Ramos (cell line): ENCODE results near the gene EPHB3.

Experiments
- in situ Hi-C: fragments of 300-500 bp; cut with MboI; formaldehyde crosslinking; loops from one replicate; pipeline ENCODE4 v1.14.3; 2022; ENCODE audit warnings: low sequenced_read_pairs; ENCODE audit not compliant: unreplicated experiment

Gene EPHB3

DNA sequence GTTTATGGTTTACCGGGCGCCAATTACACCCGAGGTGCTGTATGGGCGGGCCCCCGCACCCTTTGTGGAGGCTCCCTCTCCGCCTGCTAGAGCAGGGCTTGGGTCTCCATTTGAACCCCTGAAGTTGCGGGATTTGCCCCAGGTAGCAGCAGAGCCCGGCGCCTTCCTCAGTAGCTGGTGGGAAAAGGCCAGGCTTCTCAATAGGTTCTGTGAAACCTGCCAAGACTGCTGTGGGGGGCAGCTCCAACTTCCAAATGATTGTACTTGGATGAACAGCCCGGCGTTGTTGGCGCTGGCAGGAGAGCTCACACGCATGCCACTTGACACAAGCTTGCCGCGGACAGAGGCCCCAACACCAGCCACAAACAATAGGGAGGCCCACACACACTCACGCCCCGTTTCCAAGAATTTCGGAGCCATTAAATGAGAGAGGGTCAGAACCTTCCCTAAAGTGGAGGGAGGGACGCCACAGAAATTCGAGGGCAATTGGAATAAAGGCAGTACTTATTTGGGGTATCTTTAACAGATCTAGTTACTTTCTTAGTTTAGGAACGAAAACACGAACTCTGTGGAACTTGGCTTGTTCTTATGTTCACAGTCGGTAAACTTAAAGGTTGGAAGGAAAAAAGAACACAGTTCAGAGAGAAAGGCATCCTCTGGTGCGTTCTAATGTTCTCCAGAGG, 1.4 kb downstream of the EPHB3 start:
- in situ Hi-C loops, result no loop called here

DNA sequence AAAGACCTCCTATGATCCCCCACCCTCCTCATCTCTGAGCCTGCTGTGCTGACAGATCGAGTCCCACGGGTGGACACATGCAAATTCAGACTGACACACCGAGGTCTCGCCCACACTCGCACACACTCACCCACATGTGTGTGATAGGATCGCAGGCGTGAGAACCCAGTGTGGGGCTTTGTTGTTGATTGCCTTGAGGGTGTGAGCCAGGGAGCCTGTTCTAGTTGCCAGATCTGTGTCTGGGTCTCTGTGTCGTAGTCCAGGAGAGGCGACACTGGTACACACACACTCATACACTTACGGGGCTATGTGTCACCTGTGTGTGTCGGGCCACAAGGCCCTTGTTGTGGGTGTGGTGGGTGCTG, 2.0 kb downstream of the EPHB3 start:
- in situ Hi-C loops, result no loop called here

DNA sequence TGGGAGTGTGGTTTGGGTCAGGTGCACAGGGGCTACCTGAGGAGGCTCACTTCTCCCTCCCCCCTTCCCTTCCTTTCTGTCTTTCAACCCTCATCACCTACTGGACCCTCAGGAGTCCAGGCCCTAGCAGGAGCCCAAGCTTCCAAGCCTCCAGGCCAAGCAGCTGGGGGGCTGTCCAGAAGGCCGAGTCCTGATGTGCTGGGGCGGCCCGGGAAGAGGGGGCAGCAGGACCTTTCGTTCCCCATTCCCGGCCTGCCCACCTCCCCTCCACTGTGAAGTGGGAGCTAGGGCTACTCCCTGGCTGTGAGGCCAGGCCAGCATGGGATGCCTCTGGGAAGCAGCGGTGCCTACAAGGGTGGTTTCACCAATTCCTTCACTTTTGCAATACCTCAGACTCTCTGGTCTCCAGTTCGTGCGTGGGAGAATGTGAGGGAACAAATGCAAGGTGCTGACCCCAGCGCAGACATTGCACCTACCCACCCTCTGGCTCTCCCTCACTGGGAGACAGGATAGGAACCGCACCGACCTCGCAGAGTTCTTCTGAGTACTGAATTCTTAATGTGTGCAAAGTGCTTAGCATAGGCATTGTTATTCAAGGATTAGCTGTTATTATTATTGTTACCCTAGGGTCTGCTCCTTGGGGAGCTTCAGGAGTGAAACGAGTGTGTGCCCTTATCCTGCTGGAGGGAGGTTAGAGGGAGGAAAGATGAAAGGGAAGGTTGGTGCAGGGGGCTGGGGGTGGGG, 2.5 kb downstream of the EPHB3 start:
- in situ Hi-C loops, result no loop called here

DNA sequence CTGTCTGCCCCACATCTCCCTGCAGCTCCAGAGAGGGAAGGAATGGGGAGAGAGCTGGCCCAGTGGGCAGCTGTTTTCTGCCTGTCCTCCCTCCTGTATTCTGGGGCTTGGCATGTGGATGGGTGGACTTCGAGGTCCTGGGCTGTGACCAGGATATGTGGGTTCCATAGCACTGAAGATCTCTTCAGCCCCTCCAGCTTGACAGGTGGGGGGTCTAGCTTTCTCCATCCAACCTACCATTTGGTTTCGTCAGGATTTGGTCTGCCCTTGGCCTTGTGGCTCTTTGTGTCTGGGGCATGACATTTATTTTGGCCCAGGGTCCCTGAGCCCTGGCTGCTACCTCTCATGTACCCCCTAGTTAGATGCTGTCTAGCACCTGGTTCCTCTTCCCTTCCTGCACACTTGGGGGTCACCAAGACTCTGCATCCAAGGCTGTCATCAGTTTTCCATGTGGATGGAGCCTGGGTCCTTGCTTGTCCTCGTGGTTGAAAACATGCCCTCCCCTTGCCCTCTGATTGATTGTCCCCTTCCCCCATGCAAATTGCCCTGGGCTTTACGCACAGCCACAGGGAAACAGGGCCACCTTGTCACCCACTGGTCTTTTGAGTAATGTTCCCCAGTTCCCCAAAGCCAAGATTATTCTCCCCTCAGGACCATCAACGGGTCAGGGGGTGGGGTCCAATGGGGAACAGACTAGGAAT, 3.2 kb downstream of the EPHB3 start:
- in situ Hi-C loops, result no loop called here

DNA sequence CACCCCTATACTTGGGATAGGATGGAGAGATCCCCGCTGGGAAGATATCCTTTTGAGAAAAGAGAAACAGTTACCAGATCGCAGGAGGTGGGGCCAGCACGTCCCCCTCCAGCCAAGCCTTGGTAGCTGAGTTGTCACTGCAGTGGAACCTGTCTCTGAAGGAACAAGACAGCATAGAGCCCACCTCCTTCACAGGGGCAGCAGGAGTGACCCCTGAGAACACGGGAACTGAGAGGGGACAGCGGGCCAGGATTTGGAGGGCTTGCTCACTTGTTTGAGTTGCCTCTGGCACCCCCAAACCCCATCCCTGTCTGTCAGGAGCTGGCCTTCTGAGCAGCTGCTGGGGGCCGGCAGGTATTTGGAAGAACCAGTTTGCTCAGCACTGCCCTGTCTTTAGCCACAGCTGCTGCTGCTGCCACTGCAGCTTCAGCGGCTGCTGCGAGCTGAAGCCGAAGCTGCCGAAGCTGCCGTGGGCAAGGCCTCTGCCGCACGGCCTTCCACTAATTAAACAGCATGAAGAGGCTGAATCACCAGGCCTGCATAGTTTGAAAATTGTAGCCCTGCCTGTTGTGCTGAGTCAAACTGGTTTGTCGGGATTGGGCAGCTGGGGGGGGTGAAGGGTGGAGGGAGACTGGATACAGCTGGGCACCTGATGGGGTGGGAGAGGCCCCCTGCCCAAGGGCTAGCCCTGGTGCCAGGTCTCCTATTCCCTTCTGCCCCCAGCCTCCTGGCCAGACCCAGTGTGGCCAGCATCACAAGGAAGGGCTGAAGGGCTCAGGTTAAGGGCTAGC, 4.0 kb downstream of the EPHB3 start:
- in situ Hi-C loops, result no loop called here

DNA sequence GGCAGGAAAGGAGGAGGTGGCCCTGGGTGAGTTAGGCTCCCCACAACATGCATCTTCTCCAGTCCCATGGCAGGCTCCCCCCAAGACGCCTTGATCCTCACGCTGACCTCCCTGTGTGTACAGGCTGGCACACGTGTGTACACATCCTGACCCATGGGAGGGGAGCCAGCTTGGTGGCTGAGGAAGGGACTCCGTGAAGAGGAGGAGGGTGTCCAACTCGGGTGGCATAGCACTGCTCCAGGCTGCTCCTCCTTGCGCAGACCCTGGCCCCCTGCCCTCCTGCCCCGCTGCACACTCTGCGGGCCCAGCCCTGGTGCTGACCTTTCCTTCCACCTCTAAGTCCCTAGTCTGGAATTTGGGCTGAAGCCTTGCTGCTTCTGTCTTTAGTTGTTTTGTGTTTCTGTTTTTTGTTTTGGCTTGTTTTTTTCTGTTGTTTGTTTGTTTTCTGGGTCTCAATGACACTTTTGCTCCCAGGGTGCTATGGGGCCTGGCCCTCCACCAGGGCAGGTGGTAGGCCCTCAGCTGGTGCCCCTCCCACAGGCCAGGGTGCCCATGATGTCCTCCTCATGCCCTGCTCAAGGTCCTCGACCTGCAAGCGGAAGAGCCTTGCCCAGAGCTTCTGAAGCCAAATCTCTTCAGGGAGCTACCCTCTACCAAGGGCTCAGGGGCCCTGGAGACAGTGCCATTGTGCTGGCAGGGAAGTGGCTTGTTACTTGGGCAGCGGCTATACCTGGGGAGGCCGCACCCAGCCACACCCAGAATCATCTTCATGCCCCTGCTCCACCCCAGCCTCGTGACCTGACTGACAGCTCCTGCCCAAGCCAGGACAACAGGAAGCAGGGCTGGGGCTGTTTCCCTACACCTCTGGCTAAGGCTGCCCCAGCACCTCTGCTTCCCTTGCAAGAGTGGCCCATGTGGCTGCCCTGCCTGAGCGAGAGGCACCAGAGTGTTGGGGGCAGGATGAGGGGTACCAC, 5.1 kb downstream of the EPHB3 start:
- in situ Hi-C loops, result no loop called here

DNA sequence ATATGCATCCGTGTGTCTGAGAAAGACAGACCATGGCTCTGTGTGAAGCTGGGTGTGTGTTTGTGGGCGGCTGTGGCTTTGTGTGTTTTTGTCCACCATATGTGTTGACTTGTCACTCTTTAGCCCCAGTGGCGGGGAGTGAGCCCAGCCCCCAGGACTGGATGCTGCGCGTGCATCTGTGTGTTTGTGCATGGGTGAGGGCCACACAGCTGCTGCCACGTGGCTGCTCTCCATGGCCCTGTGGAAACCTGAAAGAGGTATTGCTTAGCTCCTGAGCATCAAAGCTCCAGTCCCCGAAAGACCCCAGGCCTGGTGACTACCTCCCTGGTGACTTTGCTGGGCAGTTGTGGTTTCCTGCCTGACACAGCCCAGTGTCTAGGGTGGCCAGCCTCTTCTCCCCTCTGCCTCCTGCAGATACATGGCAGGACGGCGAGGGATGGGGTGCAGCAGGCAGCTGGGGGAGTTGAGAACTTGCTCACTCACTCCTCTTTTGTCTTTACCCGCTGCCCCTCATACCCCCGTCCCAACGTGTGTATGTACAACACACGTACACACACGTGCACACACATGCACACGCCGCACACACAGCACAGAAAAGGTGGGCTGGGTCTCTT, 6.5 kb downstream of the EPHB3 start:
- in situ Hi-C loops, result no loop called here

DNA sequence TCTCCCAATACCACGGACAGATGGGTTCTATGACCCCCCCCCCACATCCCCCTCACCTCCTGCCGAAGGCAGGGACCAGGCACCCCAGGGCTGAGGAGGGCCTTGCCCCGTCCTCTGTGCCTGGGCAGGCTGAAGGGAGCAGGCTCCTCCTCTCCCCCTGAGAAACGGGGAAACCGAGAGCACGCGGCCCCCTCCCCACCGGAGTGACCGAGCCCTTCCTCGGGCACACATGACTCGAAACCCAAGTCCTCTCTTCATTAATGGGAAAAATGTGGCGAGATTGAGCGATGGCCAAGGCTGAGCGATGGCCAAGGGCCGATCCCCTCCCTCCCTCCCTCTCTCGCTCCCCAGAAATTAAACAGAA, 7.0 kb downstream of the EPHB3 start:
- in situ Hi-C loops, result no loop called here

DNA sequence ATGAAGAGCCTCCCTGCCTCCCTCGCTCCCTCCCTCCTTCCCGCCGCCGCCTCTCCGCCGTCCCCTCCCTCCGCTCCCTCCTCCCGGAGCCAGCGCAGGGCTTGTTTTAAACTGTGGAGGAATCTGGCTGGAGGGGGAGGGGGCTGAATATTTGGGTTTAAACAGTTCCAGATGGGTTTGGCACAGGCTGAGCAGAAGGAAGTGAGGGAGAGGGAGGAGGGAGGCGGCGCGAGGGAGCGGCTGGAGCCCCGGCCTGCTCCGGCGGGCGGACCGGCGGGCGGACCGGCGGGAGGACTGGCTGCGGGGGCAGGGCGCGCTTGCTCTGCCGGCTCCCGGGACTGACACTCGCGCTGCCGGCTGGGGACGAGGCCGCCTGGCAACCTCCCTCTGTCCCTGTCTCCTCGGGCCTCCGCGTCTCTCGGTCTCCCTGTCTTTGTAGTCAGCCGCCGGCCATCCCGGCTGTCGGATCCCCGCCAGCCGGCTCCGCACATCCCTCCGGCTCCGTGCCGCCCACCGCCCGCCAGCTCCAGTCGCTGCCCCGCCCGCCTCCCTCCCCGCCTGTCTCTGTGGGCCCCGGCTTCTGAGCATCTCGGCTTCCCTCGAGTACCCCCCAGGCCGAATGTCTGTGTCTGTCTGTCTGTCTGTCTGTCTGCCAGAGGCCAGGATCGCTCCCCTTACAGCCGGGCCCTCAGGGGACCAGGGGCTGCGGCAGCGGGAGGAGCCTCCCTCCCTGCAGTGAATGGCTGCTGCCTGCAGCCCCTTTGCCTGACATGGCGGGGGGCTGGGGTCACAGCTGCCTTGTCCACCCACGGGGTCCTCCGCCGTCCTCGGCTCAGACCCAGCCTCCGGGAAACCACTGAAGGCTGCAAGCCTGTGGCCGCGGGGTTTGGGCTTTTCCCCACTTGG, 7.6 kb downstream of the EPHB3 start:
- in situ Hi-C loops, result no loop called here

DNA sequence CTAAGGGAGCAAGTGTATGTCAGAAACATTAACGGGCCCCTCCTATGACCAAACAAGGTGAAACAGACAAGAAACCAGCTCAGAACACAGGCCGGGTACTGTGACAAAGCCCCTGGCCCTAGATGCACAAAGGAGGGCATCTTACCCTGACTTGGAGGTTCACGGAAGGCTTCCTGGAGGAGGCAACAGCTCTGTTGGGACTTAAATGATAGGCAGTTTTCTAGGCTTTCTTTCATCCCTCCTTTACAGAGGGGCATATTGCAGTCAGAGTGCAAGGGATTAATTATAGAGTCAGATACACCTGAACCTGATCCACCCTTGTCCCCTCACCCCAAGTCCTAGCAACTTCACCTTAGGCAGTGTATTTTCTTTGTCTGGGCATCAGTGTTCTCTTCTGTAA, 8.4 kb downstream of the EPHB3 start:
- in situ Hi-C loops, result no loop called here

DNA sequence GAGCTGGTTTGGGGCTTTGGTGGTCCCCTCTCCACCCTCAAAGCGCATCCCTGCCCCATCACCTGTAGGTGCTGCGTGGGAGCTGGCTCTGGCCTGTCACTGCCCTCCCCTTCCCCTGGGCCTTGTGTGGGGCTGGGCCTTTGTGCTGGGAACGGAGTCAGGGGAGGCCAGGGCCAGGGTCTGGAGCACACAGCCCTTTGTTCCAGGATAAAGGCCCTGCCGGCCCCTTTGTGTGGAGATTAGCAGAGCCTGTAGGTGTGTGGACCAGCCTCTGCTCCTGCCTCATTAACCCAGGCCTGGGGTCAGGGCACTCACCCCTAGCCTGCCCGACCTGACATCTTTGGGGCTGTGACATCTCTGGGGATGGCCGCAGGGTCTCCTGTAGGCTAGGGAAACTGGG, 8.9 kb downstream of the EPHB3 start:
- in situ Hi-C loops, result no loop called here

DNA sequence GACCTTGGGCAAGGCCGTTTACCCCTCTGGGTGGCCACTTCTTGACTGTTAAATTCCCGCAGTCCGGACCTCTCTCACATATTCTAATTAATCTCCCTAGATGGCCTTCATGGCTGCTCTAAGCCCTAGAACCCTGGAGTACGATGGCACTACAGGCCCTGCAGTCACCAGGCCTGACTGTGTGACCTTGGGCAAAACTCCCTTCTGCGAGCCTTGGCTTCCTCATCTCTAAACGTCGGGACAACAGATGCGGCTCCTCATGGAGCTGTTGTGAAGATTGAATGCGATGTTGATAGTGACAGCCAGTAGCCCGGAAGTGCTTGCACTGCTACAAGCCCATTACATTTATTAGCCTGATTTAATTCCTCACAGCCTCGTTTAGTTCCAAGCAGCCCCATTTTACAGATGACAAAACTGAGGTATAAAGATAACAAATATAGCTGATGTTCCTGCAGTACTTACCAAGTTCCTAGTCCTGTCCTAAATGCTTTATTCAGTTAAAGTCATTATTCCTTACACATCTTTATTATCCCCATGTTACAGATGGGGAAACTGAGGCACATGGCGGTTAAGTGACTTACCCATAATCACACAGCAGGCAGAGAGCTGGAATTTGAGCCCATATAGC, 10.3 kb downstream of the EPHB3 start:
- in situ Hi-C loops, result no loop called here

DNA sequence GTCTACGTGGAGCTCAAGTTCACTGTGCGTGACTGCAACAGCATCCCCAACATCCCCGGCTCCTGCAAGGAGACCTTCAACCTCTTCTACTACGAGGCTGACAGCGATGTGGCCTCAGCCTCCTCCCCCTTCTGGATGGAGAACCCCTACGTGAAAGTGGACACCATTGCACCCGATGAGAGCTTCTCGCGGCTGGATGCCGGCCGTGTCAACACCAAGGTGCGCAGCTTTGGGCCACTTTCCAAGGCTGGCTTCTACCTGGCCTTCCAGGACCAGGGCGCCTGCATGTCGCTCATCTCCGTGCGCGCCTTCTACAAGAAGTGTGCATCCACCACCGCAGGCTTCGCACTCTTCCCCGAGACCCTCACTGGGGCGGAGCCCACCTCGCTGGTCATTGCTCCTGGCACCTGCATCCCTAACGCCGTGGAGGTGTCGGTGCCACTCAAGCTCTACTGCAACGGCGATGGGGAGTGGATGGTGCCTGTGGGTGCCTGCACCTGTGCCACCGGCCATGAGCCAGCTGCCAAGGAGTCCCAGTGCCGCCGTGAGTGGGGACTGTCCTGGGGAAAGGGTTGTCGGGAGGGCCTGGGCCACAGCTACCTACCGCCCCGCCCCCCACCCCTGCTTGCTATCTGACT, 11.2 kb downstream of the EPHB3 start:
- in situ Hi-C loops, result no loop called here

DNA sequence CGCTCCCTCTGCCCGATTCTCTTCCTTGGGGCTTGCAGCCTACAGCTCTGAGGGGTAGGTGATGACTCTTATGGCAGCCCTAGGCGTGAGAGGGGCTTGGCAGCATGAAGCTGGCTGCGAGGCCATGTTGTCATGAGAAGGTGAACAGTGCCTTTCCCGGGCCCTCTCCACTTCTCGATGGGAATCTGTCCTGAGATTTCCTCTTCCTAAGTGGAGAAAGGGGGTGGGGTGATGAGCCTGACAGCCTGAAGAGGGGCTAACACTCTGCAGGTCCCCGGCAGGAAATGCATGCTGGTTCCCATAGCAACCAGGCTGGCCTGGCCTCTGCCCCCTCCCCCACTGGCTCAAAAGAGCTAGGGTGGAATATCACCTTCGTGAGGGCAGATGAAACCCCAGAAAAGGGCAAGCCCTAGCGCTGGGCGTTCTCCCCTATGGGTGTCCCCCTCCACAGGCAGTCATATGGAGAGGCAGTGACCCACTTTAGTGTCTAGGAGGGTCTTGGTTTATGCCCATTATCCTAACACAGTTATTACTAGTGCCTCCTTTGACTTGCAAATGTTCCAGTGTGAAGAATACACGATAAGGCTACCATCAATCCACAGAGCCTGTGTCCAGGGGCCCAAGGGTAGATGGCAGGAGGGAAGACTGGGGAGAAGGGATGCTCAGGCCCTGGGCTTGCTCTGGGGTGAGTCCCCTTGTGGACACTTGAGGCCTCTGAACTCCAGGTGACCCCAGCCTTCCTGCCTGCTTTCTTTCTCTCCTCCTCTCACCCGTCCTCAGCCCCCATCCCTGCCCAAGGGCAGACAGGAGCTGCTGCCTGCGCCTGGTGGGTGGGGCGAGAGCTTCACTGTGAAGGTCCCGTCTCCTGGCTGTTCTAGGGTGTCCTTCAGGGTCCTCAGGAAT, 13.2 kb downstream of the EPHB3 start:
- in situ Hi-C loops, result no loop called here

DNA sequence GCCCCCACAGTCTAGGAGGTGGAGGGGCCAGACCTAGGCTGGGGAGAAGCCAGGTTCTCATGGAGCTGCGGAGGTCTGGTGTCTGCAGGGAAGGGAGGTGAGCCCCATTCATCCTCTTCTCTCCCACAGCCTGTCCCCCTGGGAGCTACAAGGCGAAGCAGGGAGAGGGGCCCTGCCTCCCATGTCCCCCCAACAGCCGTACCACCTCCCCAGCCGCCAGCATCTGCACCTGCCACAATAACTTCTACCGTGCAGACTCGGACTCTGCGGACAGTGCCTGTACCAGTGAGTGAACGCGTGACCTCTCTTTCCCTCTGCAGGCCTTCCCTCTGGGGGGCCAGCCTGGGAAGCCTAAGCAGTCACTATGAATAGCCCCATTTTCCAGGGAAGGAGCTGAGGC, 14.1 kb downstream of the EPHB3 start:
- in situ Hi-C loops, result no loop called here

DNA sequence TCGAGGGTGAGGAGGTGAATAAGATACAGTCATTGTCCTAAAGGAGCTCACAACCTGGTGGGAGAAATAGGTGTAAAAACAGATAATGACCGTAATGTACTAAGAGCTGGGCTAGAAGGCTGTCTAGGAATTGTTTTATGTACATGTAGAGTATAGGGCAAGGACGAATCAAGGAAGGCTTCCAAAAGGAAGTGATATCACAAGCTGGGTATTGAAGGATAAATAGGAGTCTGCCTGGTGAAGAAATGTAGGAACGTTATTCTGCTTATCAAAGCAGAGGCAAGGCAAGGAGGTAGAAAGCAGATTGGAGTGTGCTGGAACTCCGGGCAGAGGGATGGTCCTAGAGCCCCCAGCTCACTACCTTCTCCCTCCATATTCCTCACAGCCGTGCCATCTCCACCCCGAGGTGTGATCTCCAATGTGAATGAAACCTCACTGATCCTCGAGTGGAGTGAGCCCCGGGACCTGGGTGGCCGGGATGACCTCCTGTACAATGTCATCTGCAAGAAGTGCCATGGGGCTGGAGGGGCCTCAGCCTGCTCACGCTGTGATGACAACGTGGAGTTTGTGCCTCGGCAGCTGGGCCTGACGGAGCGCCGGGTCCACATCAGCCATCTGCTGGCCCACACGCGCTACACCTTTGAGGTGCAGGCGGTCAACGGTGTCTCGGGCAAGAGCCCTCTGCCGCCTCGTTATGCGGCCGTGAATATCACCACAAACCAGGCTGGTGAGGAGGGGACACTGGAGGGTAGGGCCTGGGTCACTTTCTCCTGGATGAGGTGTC, 15.1 kb downstream of the EPHB3 start:
- in situ Hi-C loops, result no loop called here
